ENCODE data around the gene MAP2. TPM values are rescaled to one million over a fixed set of nuclear protein-coding genes. Genes with fewer than 3 reads are reported as not detected.
"Not testable (repeated sequence)": the region's sequence is repeated elsewhere in the genome, so short reads cannot be mapped to it uniquely, and the experiment has no call there.

Gene MAP2
- total and polyA plus RNA-seq, 7 donors = 0.72 to 6.5 (median 1.8) TPM

- no peak overlapping the region for H3K27ac ChIP-seq
- DNase-seq (no peak), ATAC-seq (no peak)
- 85 to 90% (median 88%) methylated on average over 5 of the region's 5 CpGs for WGBS, 3 donors
- H3K36me3 ChIP-seq (ENCODE audit: insufficient read depth in 1 of 2, low read depth in 1 of 2) = no peaks in the 10 kb centered on the region
- no peak overlapping the region for H3K4me3 ChIP-seq
- H3K27me3 ChIP-seq (ENCODE audit: insufficient read depth in 3 of 3, low read length in 2 of 3) = no peaks in the 10 kb centered on the region
- H3K9me3 ChIP-seq = no peaks in the 10 kb centered on the region
- intact Hi-C loops (cut with DNase I) = no loop called here
- H3K4me1 ChIP-seq = no peaks in the 10 kb centered on the region
- TF ChIP-seq, protein P1, sequence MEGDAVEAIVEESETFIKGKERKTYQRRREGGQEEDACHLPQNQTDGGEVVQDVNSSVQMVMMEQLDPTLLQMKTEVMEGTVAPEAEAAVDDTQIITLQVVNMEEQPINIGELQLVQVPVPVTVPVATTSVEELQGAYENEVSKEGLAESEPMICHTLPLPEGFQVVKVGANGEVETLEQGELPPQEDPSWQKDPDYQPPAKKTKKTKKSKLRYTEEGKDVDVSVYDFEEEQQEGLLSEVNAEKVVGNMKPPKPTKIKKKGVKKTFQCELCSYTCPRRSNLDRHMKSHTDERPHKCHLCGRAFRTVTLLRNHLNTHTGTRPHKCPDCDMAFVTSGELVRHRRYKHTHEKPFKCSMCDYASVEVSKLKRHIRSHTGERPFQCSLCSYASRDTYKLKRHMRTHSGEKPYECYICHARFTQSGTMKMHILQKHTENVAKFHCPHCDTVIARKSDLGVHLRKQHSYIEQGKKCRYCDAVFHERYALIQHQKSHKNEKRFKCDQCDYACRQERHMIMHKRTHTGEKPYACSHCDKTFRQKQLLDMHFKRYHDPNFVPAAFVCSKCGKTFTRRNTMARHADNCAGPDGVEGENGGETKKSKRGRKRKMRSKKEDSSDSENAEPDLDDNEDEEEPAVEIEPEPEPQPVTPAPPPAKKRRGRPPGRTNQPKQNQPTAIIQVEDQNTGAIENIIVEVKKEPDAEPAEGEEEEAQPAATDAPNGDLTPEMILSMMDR (IDR thresholded peaks at IDR 0.05) = no peak
These were observed 161.1 kb downstream of the MAP2 start for GRCh38 chr2:209584915-209585314.

- Histone ChIP-seq H3K9me3 (no peaks in the 10 kb centered on the region), H3K36me3 (ENCODE audit: insufficient read depth in 1 of 2, low read depth in 1 of 2) (no peaks in the 10 kb centered on the region), H3K27ac (no peak overlapping the region), H3K4me3 (no peak overlapping the region), H3K27me3 (ENCODE audit: insufficient read depth in 3 of 3, low read length in 2 of 3) (no peaks in the 10 kb centered on the region), H3K4me1 (no peaks in the 10 kb centered on the region)
- TF ChIP-seq, protein P1 (IDR thresholded peaks at IDR 0.05) = no peak
- DNase-seq (no peak), ATAC-seq (no peak)
- intact Hi-C loops (cut with DNase I) = no loop called here
- 61 to 63% (median 61%) methylated on average over 2 of the region's 2 CpGs for WGBS, 3 donors
These were observed 167.2 kb downstream of the MAP2 start for GRCh38 chr2:209591021-209591420.

GRCh38 chr2:209592106-209592505, 168.3 kb downstream of the MAP2 start:
- H3K36me3 ChIP-seq (ENCODE audit: insufficient read depth in 1 of 2, low read depth in 1 of 2) = no peaks in the 10 kb centered on the region
- no peak for DNase-seq
- intact Hi-C loops (cut with DNase I) = no loop called here
- H3K27me3 ChIP-seq (ENCODE audit: insufficient read depth in 3 of 3, low read length in 2 of 3) = no peaks in the 10 kb centered on the region
- H3K9me3 ChIP-seq = no peaks in the 10 kb centered on the region
- WGBS, 3 donors = 11 to 39% (median 23%) methylated on average over 3 of the region's 3 CpGs
- no peak for ATAC-seq
- H3K4me3 ChIP-seq = no peak overlapping the region
- TF ChIP-seq, protein P1 (IDR thresholded peaks at IDR 0.05) = no peak
- H3K4me1 ChIP-seq = no peaks in the 10 kb centered on the region
- no peak overlapping the region for H3K27ac ChIP-seq

- ATAC-seq (no peak), DNase-seq (no peak)
- Histone ChIP-seq H3K4me3 (no peak overlapping the region), H3K27me3 (ENCODE audit: insufficient read depth in 3 of 3, low read length in 2 of 3) (no peaks in the 10 kb centered on the region), H3K27ac (no peak overlapping the region), H3K4me1 (no peaks in the 10 kb centered on the region), H3K36me3 (ENCODE audit: insufficient read depth in 1 of 2, low read depth in 1 of 2) (no peaks in the 10 kb centered on the region), H3K9me3 (no peaks in the 10 kb centered on the region)
- TF ChIP-seq, protein P1 (IDR thresholded peaks at IDR 0.05) = no peak
- intact Hi-C loops (cut with DNase I) = no loop called here
- whole genome bisulfite sequencing, 3 donors = 48 to 61% (median 51%) methylated on average over 6 of the region's 6 CpGs
These were observed 170.1 kb downstream of the MAP2 start for GRCh38 chr2:209593930-209594329.

DNA sequence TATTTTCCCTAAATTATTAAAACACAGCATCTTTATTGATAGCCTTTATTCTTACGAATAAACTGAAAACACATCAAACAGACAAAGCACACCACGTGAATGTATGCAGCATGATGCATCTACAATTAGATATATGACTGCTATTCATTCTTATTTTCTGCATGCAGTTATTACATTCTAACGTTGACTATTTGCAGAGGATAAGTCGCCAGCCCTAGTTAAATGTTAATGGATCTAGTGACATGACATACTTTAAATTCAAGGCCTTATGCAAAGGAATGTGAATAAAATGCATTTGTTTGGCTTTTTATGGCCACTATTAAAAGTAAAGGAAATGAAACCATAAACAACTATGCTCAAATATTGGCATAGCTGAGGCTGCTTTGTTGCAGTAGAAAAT, 172.4 kb downstream of the MAP2 start:
- 62 to 65% (median 64%) methylated on average over 4 of the region's 4 CpGs for WGBS, 3 donors
- H3K9me3 ChIP-seq = no peaks in the 10 kb centered on the region
- H3K27me3 ChIP-seq (ENCODE audit: insufficient read depth in 3 of 3, low read length in 2 of 3) = no peaks in the 10 kb centered on the region
- H3K27ac ChIP-seq = no peak overlapping the region
- ATAC-seq (no peak), DNase-seq (no peak)
- H3K4me1 ChIP-seq = no peaks in the 10 kb centered on the region
- no peaks in the 10 kb centered on the region for H3K36me3 ChIP-seq (ENCODE audit: insufficient read depth in 1 of 2, low read depth in 1 of 2)
- no peak overlapping the region for H3K4me3 ChIP-seq
- intact Hi-C loops (cut with DNase I) = no loop called here
- TF ChIP-seq, protein P1 (IDR thresholded peaks at IDR 0.05) = no peak

GRCh38 chr2:209598227-209598626, 174.4 kb downstream of the MAP2 start:
- H3K36me3 ChIP-seq (ENCODE audit: insufficient read depth in 1 of 2, low read depth in 1 of 2); DNase-seq; H3K27ac ChIP-seq; H3K4me1 ChIP-seq; H3K27me3 ChIP-seq (ENCODE audit: insufficient read depth in 3 of 3, low read length in 2 of 3); H3K4me3 ChIP-seq; ATAC-seq; intact Hi-C loops (cut with DNase I); H3K9me3 ChIP-seq: not testable (repeated sequence)
- 97 to 99% (median 98%) methylated on average over 4 of the region's 6 CpGs for WGBS, 3 donors

Data from psoas muscle (tissue), 8 donors.